ENCODE results near the gene SAP25. TPM values are rescaled to one million over a fixed set of nuclear protein-coding genes. Genes with fewer than 3 reads are reported as not detected.

Gene SAP25
- polyA plus RNA-seq, 1 experiment: not detected

DNA sequence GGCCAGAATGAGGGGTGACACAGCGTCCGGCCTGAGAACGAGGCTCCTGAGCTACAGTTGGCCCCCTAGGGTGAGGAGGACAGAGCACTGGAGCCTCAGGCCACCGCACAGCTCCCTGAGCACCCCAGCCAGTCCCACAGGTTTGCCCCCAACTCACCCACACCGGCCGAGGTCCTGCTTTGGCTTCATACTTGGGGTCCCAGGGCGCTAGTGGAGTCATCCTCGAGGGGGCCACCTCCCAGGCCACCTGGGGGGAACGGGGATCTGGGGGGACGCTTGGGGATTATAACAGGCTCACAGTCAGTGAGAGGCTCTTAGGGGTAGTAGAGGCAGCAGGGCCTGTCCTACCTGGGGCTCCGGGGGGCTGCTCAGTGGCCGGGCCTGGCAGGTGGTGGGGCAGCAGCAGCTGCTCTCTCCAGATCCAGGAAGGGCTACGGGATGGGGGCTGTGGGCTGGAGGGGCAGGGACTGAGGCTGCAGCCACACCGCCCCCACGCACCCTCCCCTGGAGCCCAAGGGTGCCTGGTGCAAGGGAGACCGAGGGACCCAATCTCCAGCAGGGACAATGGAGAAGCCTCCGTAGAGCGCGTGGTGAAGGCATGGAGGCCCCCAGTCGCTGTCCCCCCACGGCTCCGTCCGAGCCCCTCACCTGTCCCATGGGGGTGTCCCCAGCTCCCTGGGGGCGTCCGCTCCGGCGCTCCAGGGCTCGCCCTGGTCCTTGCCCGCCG lies 588 bp downstream of the SAP25 start:
- no peak overlapping the region for H3K4me3 ChIP-seq (ENCODE audit: low read depth, low read length)
- no peak for DNase-seq (ENCODE audit: low read depth, low spot score)
- no peak overlapping the region for H3K27ac ChIP-seq (ENCODE audit: low read depth, low read length)
- TF ChIP-seq, protein P1, sequence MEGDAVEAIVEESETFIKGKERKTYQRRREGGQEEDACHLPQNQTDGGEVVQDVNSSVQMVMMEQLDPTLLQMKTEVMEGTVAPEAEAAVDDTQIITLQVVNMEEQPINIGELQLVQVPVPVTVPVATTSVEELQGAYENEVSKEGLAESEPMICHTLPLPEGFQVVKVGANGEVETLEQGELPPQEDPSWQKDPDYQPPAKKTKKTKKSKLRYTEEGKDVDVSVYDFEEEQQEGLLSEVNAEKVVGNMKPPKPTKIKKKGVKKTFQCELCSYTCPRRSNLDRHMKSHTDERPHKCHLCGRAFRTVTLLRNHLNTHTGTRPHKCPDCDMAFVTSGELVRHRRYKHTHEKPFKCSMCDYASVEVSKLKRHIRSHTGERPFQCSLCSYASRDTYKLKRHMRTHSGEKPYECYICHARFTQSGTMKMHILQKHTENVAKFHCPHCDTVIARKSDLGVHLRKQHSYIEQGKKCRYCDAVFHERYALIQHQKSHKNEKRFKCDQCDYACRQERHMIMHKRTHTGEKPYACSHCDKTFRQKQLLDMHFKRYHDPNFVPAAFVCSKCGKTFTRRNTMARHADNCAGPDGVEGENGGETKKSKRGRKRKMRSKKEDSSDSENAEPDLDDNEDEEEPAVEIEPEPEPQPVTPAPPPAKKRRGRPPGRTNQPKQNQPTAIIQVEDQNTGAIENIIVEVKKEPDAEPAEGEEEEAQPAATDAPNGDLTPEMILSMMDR (IDR thresholded peaks at IDR 0.05; ENCODE audit: low read depth, low read length): no peak
- ChIA-PET POLR2A (interaction anchor here (0.7 to 2.8 kb wide), 2 partner anchors 11 to 12 kb away, joined by 3 to 20 read pairs; partner anchors contain the start of genes FBXO24 and LRCH4), CTCF (interaction anchor here (1.5 to 1.6 kb wide), 2 partner anchors 9 to 13 kb away, joined by 6 to 8 read pairs; no protein-coding TSS in a partner anchor)
- H3K9me3 ChIP-seq (ENCODE audit: control insufficient read depth, insufficient read depth, low read length): no peaks in the 10 kb centered on the region; the same call in 1 of the 2 replicates
- peaks cover 2% of the 10 kb centered on the region for H3K27me3 ChIP-seq (ENCODE audit: control insufficient read depth, insufficient read depth, low read length)

GRCh38 chr7:100572281-100572948 lies 1.3 kb downstream of the SAP25 start:
- CTCF ChIA-PET: interaction anchor here (1.5 to 1.6 kb wide), 2 partner anchors 8 to 13 kb away, joined by 6 to 8 read pairs; no protein-coding TSS in a partner anchor
- Histone ChIP-seq H3K27me3 (ENCODE audit: control insufficient read depth, insufficient read depth, low read length) (peaks cover 2% of the 10 kb centered on the region), H3K9me3 (ENCODE audit: control insufficient read depth, insufficient read depth, low read length) (no peaks in the 10 kb centered on the region; the same call in 1 of the 2 replicates), H3K27ac (ENCODE audit: low read depth, low read length) (no peak overlapping the region), H3K4me3 (ENCODE audit: low read depth, low read length) (no peak overlapping the region)
- POLR2A ChIA-PET: interaction anchor here (0.6 to 2.8 kb wide), 3 partner anchors 11 to 92 kb away, joined by 3 to 20 read pairs (median 3); partner anchors contain the start of genes FBXO24 and LRCH4
- no peak for DNase-seq (ENCODE audit: low read depth, low spot score)
- TF ChIP-seq, protein P1 (IDR thresholded peaks at IDR 0.05; ENCODE audit: low read depth, low read length): no peak

DNA sequence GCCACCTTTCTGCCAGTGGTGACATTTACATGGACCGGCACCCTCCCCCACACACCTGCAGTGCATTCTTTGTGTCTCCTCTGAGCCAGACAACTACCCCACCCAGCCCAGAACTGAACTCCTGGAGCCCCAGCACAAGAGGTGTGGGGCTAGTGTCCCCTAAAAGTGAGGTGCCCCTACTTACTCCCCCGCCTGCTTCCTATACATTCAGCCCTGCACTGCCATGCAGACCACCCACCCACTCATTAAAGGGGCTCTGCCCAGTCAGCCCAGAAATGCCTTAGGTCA lies 1.9 kb downstream of the SAP25 start:
- Histone ChIP-seq H3K27me3 (ENCODE audit: control insufficient read depth, insufficient read depth, low read length) (peaks cover 2% of the 10 kb centered on the region), H3K9me3 (ENCODE audit: control insufficient read depth, insufficient read depth, low read length) (no peaks in the 10 kb centered on the region; the same call in 1 of the 2 replicates), H3K27ac (ENCODE audit: low read depth, low read length) (no peak overlapping the region), H3K4me3 (ENCODE audit: low read depth, low read length) (no peak overlapping the region)
- POLR2A ChIA-PET: interaction anchor here (2.8 kb wide), 1 partner anchor 14 kb away, joined by 20 read pairs; the partner anchor contains the start of genes FBXO24 and LRCH4
- DNase-seq (ENCODE audit: low read depth, low spot score): no peak
- CTCF ChIA-PET: interaction anchor here (0.9 kb wide), 1 partner anchor 12 kb away, joined by 9 read pairs; no protein-coding TSS in a partner anchor
- TF ChIP-seq, protein P1 (IDR thresholded peaks at IDR 0.05; ENCODE audit: low read depth, low read length): no peak

- TF ChIP-seq, protein P1 (IDR thresholded peaks at IDR 0.05; ENCODE audit: low read depth, low read length): no peak
- Histone ChIP-seq H3K9me3 (ENCODE audit: control insufficient read depth, insufficient read depth, low read length) (no peaks in the 10 kb centered on the region; the same call in 1 of the 2 replicates), H3K27me3 (ENCODE audit: control insufficient read depth, insufficient read depth, low read length) (peaks cover 2% of the 10 kb centered on the region), H3K4me3 (ENCODE audit: low read depth, low read length) (no peak overlapping the region), H3K27ac (ENCODE audit: low read depth, low read length) (no peak overlapping the region)
- no peak for DNase-seq (ENCODE audit: low read depth, low spot score)
- POLR2A ChIA-PET: interaction anchor here (0.7 to 2.8 kb wide), 2 partner anchors 14 to 102 kb away, joined by 13 to 20 read pairs; partner anchors contain the start of genes FBXO24, GNB2 and LRCH4
- CTCF ChIA-PET: interaction anchor here (0.9 to 1.0 kb wide), 2 partner anchors 11 to 88 kb away, joined by 3 to 9 read pairs; no protein-coding TSS in a partner anchor
Observed at GRCh38 chr7:100570954-100571828, 2.5 kb downstream of the SAP25 start.
